C4-2B (cell line): ENCODE measurements around the gene NLGN1.
"Not testable (repeated sequence)": the region's sequence is repeated elsewhere in the genome, so short reads cannot be mapped to it uniquely, and the experiment has no call there.

Experiments
- H3K27ac ChIP-seq: fragments of 450-650 bp; 2 replicates; pipeline ENCODE4 v1.5.1; 2017
- ZFX ChIP-seq: fragments of 450-650 bp; IDR thresholded peaks from 2 replicates; pipeline ENCODE4 v1.6.1; 2017
- TF ChIP-seq, protein P1 (sequence below): fragments of 450-650 bp; conservative IDR thresholded peaks from 2 replicates; pipeline ENCODE4 v1.5.1; 2017; ENCODE audit warnings: mild to moderate bottlenecking

The NLGN1 gene

GRCh38 chr3:174223626-174224025 lies 826.1 kb downstream of the NLGN1 start:
- TF ChIP-seq ZFX, result no peak
- TF ChIP-seq, protein P1, sequence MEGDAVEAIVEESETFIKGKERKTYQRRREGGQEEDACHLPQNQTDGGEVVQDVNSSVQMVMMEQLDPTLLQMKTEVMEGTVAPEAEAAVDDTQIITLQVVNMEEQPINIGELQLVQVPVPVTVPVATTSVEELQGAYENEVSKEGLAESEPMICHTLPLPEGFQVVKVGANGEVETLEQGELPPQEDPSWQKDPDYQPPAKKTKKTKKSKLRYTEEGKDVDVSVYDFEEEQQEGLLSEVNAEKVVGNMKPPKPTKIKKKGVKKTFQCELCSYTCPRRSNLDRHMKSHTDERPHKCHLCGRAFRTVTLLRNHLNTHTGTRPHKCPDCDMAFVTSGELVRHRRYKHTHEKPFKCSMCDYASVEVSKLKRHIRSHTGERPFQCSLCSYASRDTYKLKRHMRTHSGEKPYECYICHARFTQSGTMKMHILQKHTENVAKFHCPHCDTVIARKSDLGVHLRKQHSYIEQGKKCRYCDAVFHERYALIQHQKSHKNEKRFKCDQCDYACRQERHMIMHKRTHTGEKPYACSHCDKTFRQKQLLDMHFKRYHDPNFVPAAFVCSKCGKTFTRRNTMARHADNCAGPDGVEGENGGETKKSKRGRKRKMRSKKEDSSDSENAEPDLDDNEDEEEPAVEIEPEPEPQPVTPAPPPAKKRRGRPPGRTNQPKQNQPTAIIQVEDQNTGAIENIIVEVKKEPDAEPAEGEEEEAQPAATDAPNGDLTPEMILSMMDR, result no peak
- no peak overlapping the region for H3K27ac ChIP-seq

- H3K27ac ChIP-seq, result no peak overlapping the region
- TF ChIP-seq ZFX, result no peak
These were observed 832.4 kb downstream of the NLGN1 start for GRCh38 chr3:174229916-174230315.

- H3K27ac ChIP-seq, result not testable (repeated sequence)
These were observed 834.6 kb downstream of the NLGN1 start for GRCh38 chr3:174232028-174232657.

DNA sequence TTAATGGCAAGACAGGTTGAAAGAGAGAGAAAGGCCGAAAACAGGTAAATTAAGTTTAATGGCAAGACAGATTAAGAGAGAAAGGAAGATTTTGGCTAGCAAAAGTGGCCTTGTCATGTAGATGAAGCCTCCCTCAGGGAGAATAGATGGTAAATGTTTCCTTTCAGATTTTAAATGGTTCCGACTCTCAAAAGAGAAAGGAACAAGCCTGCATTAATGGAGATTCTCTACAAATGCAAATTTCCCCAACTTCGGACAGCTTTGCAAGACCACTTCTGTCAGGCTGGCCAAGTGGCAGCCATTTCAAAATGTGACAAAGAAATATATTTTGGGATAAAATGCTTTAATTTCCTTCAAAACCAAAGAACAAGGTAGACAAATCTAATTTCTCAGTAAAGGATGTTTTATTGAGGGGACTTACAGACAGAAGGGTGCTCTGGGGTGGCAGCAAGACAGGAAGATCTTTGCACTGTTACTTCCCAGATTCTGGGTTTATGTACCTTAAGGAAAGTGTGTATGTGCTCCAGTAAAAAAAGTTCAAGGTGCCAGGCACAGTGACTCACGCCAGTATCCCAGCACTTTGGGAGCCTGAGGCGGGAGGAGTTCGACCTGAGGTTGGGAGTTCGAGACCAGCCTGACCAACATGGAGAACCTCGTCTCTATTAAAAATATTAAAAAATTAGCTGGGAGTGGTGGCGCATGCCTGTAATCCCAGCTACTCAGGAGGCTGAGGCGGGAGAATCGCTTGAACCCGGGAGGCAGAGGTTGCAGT lies 835.3 kb downstream of the NLGN1 start:
- TF ChIP-seq ZFX, result no peak
- TF ChIP-seq, protein P1, result no peak
- H3K27ac ChIP-seq, result no peak overlapping the region

DNA sequence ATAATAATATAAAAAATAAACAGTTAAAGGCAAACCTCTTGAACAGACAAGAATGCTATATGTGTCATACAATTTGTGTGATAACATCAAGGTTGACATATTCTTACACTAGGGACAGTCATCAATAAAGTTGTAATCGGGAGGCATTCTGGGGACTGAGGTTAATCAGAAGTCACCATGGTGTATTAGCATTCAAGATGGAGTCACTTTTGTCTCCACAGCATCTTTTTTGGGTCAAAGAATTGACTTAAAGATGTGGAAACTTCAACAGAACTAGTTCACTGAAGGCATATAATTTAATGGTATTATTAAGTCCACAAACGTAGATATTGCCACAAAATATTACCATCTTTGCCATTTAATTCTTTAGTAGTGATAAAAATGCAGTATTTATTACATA lies 836.0 kb downstream of the NLGN1 start:
- no peak for TF ChIP-seq ZFX
- TF ChIP-seq, protein P1, result no peak
- no peak overlapping the region for H3K27ac ChIP-seq

GRCh38 chr3:174242311-174243041 lies 844.9 kb downstream of the NLGN1 start:
- TF ChIP-seq, protein P1, result no peak
- no peak for TF ChIP-seq ZFX
- no peak overlapping the region for H3K27ac ChIP-seq

GRCh38 chr3:174243171-174243570 lies 845.6 kb downstream of the NLGN1 start:
- no peak overlapping the region for H3K27ac ChIP-seq
- TF ChIP-seq, protein P1, result no peak
- no peak for TF ChIP-seq ZFX

DNA sequence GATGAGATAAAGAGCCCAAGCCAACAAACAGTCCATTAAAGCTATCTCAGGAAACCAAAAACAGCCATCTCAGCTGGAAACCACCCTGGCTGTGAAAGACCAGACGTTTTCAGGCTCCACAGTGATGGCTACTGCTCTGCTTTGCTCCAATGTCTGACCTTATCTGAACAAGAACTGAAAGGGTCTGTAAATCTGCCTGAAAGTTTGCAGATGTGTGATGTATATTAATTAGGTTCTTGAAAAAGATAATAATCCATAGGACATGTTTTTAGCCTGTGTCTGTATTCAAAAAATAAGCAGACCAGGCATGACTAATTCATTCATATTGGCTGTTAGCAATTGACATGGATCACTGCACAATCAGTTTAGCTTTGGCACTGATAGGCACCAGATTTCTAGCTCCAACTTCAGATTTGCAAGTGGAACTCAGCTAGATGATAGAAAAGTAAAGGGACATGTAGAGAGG lies 850.2 kb downstream of the NLGN1 start:
- H3K27ac ChIP-seq, result no peak overlapping the region
- TF ChIP-seq ZFX, result no peak
- TF ChIP-seq, protein P1, result no peak
